ENCODE measurements around the gene TMEM114.

Gene TMEM114

DNA sequence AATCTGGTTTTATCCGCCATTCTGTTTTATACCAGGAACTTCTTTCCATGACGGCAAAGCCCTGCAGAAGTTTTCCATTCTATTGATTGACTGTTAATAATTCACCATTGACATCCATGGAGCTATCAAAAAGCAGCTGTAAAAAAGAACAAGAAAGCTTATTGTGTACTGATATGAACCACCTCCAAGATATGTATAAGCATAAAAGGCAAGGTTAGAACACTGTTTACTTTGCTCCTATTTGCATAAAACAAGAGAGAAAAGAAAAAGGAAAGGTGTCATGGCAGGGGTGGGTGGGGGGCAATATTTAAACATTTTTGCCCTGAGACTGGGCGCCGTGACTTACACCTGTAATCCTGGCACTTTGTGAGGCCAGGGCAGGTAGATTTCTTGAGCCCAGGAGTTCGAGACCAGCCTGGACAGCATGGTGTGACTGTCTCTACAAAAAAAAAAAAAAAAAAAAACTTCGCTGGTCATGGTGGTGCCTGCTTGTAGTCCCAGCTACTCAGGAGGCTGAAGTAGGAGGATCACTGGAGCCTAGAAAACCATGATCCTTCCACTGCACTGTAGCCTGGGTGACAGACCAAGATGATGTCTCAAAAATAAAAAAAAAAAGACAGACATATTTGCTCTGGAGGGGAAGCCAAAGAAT lies 52.5 kb downstream of the TMEM114 start:
- no peak overlapping the region for H3K4me3 ChIP-seq (replicated peaks; ENCODE audit: low read depth, low read length)
- no peak for DNase-seq (ENCODE audit: extremely low read depth, low read depth)
- TF ChIP-seq, protein P1, sequence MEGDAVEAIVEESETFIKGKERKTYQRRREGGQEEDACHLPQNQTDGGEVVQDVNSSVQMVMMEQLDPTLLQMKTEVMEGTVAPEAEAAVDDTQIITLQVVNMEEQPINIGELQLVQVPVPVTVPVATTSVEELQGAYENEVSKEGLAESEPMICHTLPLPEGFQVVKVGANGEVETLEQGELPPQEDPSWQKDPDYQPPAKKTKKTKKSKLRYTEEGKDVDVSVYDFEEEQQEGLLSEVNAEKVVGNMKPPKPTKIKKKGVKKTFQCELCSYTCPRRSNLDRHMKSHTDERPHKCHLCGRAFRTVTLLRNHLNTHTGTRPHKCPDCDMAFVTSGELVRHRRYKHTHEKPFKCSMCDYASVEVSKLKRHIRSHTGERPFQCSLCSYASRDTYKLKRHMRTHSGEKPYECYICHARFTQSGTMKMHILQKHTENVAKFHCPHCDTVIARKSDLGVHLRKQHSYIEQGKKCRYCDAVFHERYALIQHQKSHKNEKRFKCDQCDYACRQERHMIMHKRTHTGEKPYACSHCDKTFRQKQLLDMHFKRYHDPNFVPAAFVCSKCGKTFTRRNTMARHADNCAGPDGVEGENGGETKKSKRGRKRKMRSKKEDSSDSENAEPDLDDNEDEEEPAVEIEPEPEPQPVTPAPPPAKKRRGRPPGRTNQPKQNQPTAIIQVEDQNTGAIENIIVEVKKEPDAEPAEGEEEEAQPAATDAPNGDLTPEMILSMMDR (IDR thresholded peaks at IDR 0.05; ENCODE audit: low read depth, low read length, missing control alignments) = no peak

DNA sequence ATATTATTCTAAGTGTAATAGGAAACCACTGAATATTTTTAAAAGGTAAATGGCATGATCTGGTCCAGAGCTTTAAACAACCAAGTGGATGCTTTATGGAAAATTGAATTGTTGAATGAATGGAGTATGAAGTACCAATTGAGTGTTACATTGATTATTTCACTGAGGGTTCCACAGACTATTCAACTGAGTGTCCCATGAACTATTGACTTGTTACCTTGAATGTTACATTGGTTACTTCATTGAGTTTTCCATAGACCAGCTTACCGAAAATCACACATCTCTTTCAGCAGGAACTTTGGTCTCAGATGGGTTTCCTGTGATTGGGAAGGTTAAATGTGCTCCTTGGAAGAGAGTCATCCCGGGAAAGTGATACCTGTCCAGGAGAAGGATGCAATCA lies 56.8 kb downstream of the TMEM114 start:
- TF ChIP-seq, protein P1 (IDR thresholded peaks at IDR 0.05; ENCODE audit: low read depth, low read length, missing control alignments) = no peak
- no peak for DNase-seq (ENCODE audit: extremely low read depth, low read depth)

DNA sequence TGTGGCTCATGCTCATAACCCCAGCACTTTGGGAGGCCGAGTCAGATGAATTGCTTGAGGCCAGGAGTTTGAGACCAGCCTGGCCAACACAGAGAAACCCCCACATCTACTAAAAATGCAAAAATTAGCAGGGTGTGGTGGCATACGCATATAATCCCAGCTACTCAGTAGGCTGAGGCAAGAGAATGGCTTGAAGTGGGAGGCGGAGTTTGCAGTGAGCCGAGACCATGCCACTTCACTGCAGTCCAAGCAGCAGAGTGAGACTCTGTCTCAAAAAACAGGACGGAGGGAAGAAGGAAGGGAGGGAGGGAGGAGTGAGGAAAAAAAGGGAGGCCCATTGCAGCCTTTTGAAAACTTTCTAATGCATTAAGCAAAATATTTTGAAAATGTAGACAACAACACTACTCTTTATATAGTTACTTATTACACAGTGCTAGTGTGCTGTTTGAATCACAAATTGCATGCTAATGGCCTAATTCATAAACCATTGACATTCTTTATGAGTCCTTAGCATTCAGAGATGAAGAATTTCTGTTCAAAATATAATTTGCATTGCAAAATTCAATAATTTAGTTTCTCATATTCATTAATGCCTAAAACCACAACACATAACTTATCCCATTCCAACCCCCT lies 59.4 kb downstream of the TMEM114 start:
- no peak for DNase-seq (ENCODE audit: extremely low read depth, low read depth)
- TF ChIP-seq, protein P1 (IDR thresholded peaks at IDR 0.05; ENCODE audit: low read depth, low read length, missing control alignments) = no peak
- no peak overlapping the region for H3K4me3 ChIP-seq (replicated peaks; ENCODE audit: low read depth, low read length)

More for the DNA sequence above, 56.8 kb downstream of the TMEM114 start:
- H3K4me3 ChIP-seq (replicated peaks; ENCODE audit: low read depth, low read length) = no peak overlapping the region

DNA sequence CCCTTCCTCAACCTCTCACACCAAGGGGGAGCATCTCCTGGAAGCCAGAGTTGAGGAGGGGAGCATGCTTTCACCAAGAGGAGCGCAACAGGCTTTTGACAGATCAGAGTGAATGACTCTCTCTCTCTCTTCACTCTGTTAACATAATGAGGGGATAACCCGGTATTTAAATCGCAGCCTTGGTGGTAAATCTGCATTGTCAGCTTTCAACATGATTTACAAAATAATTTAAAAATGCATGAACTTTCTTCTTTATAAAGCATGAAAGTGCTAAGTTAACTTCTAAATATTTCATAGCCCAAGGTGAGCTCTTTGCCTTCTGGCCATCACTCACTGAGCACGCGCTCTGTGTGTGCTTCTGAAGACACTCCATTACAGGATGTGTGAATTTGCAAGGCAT lies 61.8 kb downstream of the TMEM114 start:
- no peak for DNase-seq (ENCODE audit: extremely low read depth, low read depth)
- TF ChIP-seq, protein P1 (IDR thresholded peaks at IDR 0.05; ENCODE audit: low read depth, low read length, missing control alignments) = no peak
- H3K4me3 ChIP-seq (replicated peaks; ENCODE audit: low read depth, low read length) = no peak overlapping the region

DNA sequence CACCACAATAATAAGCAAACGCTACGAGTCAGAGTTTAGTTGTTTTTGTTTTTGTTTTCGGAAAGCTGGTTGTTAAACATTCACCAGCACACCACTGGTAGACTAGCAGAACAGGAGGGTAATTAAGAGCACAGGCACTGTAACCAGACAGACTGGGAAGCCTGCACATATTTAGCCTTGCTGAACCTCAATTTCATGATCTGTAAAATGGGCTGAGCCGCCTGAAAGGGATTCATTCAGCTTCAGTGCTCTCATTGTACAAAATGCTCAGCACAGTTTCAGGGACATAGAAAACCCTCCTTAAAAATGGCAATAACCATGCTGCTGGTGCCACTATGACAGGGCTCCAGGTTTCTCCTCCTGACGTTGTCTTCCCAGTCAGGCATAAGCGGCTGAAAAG lies 66.4 kb downstream of the TMEM114 start:
- no peak for DNase-seq (ENCODE audit: extremely low read depth, low read depth)
- no peak overlapping the region for H3K4me3 ChIP-seq (replicated peaks; ENCODE audit: low read depth, low read length)
- TF ChIP-seq, protein P1 (IDR thresholded peaks at IDR 0.05; ENCODE audit: low read depth, low read length, missing control alignments) = no peak

DNA sequence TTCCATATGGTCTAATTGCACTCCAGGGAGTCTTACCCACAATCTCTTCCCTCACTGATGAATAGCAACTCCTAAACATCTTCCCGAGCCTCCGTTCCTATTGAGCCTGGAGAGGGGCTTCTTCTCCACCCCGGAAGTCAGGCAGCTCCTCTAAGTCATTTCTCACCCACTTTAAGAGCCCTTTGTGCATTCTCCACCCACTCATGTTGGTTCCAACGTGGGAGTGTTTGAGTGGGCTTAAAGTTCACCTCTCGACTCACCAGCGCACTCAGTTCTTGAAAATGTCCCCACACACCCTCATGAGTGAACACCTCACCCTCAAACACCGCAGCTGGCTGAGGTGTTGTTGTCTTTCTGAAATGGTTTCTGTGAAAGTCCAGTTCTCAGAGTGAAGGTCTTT lies 67.6 kb downstream of the TMEM114 start:
- no peak for DNase-seq (ENCODE audit: extremely low read depth, low read depth)
- TF ChIP-seq, protein P1 (IDR thresholded peaks at IDR 0.05; ENCODE audit: low read depth, low read length, missing control alignments) = no peak
- no peak overlapping the region for H3K4me3 ChIP-seq (replicated peaks; ENCODE audit: low read depth, low read length)

Data from HFF-Myc (cell line).